Measurements from ENCODE around the gene MYMK.

MYMK gene

DNA sequence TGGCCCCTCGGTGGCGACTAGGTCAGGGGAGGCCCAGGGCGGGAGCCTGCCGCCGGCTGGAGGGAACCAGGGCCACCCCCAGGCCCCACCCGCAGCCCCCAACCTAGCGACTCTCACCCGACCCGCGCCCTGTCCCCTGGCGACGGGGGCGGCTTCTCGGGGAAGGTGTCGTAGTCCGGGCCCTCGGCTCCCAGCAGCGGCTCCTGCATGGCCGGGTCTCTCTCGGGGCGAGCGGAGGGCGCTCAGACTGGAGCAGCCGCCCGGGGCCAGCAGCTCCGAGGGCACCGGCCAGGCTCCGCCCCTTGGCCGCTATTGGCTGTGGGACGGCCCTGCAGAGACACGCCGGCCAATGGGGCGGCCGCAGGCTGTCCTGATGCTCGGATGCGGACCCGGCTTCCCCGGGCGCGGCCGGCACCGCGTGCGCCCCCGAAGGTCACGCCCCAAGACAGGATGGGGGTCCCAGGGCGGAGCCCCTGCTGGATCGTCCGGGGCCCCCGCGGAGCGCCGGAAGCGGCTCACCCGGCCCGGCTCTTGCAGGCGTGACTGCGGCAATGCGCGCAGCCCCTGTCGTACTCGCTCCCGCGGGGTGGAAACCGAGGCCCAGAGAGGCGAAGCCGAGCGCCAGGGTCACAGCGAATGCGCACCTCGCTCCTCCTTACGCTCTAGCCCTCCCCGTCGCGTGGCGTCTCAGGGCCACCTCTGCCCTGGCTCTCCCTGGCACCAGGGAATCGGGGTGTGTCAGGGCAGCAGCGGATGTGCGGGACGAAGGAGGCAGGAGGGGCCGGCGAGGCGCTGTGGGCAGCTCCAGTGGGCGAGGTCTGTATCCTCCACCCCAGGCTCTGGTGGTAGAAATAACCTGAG lies 45.7 kb downstream of the MYMK start, which contains the start of gene SLC2A6:
Gene SLC2A6, minus strand, starts transcription at position 249 of the 861 bp plus-strand sequence. Its CDS starts 40 bp downstream, at position 209.
- peak; percentile 72 for DNase-seq

DNA sequence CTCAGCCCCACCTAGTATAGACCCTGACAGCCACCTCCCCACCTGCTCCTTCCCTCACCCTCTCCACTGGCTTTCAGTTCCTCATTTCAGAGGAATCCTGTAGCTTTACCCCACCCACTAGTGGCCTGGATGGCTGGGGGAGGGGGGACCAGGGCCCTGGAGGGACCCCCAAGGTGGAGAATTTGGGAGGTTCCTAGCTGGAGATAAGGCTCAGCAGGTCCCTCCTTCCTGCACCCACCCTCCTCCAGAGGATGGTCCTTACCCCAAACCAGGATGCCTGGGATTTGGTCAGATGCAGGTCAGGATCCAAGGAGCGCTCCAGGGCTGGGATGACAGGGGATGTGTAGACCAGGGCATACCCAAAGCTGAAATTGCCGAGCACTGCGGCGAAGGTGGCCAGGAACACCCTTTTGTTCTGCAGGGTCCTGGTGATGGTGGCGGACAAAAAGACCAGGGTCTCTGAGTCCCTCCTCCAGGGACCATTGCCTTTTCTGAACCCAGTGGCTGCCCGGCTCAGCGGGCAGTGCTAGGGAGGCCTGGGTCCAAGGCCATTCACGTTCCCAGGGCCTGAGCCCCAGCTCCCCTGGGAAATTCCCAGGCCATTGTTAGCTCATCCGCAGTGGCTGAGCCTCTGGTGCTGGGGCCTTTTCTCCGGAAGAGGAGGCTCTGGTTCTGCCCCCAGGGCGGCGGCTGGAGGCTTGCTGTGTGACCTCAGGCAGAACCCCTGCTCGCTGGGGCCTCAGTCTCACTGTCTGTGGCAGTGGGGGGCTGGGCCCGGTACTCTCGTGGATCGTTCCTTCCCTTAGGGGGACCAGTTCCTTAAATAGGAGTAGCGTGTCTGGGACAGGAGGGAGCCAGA lies 46.5 kb downstream of the MYMK start:
- DNase-seq = no peak

DNA sequence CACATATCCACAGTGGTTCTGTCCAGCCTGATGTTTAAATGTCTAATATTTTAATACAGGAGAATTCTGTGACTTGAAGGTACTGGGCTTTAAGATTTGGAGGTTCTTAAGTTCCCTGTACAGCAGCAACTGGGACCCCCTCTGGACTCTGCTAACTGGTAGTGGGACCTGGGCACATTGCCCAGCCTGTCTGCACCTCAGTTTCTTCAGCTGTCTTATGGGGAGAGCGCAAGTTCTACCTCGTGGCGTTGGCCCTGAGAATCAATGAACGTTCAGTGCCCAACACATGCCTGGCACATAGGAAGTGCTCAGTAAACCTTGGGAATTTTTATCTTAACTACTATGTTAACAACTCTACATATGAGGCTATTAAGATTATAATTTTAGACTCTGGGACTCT lies 47.3 kb downstream of the MYMK start:
- no peak for DNase-seq

DNA sequence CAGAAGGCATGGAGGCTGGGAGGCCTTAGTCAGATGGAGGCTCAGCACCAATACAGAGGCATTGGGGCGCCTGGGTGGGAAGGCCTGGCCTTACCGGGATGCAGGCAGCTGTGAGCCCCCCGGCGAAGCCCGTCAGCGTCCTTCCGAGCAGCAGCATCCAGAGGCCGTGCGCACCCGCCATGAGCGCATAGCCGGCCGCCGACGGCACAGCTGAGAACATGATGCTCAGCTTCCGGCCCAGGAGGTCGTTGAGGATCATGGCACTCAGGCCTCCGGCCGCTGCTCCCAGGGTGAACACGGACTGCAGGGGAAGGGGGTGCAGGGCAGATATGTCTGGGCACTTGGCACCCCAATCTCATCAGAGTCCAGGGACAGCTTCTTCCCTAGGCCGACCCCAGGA lies 47.8 kb downstream of the MYMK start:
- DNase-seq = no peak

DNA sequence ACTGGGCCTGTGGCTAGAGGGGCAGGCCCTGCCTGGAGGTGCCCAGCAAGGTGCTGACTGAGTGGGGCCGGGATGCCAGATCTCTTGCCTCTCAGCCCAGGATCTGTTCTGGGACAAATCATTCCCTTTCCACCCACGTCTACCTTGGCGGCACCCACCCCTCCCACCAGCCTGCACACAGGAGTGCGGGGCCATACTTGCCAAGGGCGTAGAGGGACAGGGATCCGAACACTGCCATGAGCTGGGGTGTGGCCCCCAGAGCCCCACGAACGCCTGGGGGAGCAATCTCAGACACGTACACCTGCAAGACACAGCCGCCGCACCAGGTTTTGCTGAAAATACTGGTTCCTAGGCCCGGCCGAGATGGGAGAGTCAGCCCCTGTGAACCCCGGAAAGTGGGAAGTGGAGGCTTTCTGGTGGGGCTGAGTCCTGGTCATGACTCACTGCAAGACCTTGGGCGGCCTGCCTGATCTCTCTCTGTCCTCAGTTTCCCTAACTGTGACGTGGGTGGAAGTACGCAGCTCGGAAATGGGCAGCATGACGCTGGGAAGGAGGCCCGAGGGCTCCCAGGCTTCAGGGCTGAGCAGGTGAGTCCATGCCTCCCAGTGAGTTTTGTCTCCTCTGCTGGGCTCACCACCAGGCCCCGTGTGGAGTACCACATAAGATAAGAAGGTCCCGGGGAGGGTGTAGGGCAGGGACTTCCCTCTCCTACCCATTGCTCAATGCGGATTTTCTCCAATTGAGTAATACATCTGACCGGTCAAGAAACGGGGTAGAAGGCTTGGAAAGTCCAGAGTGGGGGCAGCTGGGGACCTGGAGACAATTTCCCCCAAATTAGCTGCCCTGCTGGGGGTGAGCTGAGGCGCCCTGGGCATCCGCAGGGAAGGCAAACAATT lies 48.5 kb downstream of the MYMK start:
- no peak for DNase-seq

DNA sequence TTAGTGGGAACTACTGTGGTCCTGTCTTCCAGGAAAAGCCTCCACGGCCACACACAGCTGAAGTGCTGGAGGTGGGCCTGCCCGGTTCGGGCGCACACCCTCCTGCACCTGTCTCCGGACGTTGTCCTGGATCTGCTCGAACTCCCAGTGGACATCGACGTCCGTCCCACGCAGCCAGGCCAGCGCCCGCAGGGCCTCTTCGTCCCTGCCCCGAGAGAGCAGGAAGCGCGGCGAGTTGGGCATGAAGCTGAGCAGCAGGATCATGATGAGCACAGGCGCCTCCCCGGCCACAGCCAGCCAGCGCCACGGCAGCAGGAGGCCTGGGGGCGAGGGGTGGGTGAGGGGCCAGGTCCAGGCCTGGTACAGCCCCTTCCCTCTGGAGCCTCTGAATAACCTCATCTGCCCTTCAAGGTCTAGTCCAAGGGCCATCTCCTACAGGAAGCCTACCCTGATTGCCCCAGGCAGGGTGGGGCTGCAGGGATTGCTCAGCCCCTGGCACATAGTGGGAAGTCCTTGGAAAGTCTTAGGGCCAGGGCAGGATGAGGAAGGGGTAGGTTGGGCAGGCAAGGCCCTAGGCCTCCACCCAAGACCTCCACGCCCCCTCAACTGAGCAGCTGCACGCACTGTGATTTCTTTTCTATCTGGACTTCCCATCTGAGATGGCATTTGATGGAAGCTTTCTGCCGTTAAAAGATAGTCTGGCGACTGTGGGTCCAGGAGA lies 49.3 kb downstream of the MYMK start:
- no peak for DNase-seq

DNA sequence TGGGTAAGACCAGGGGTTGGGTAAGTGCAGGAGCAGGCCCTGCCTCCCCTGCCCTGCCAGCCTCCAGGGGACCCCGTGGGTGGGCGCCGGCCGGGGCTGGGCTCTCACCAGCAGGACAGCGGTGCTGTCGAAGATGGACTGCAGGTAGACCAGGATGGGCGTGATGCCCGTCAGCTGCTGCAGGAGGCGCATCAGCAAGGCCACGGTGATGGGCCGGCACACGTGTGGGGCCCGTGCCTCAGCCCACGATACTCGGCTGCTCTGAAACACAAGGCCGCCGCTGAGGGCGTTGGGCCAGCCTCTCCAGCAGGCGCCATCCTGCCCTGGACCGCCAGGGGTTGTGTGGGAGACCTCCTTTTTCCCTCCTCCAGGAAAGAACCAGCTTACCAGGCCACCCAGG lies 49.9 kb downstream of the MYMK start:
- DNase-seq = no peak

DNA sequence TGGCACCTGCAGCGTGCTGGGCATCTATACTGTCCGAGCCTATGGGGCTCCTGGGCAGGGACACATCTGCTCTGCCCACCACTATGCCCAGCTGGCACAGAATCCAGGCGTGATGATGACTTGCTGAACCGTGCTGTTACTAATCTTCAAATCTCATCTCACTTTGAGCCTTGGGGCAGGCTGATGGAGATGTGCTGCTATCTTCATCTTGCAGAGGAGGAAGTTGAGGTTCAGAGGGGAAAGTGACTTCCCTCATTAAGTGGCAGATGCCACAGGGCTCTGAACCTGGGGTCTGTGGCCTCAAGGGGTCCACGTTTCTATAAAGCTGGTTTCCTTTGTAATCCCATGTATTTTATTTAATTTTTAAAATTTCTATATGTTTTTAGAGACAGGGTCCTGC lies 50.5 kb downstream of the MYMK start:
- DNase-seq = no peak

DNA sequence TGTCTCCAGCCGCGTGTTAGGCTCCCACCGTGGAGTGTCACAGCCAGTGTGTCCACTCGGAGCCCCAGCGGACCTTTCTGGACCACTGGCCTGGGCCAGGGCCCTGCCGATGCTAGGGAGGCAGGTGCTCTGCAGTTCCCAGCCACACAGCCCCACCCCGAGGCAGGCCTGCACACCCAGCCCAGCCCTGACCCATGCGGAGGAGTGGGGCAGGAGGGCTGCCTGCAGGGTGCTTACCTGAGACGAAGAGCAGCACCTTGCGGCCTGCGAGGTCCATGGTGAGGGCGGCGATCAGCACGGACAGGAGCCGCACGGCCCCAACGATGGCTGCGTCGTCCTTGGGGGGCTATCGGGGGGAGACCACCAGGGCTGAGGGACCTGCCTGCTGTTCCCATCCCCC lies 51.0 kb downstream of the MYMK start:
- no peak for DNase-seq

DNA sequence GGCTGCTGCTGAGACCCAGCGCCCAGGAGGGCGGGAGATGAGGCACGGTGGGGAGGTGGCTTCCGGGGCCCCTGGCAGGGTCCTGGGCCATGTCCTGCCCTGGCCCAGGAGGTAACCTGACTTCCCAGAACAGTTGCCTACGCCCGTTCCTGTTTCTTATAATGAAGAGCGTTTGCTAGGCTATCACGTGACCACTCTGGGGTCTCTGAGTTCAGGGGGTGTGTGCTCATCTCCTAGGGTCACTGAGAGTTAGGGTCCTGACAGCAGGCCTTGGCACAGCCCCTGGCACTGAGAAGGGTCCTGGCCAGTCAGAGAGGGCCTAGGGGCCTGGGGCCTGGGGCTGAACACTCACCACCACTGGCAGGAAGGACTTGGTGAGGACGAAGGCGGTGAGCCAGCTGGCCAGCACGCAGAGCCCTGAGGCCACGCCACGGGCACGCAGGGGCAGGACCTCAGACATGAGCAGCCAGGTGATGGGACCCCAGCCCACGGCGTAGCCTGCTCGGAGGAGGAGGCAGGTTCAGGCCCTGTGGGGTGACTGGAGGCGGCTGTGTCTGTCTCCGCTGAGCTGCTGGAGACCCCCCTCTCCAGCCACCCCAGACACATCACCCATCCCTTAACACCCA lies 51.9 kb downstream of the MYMK start:
- DNase-seq = no peak

DNA sequence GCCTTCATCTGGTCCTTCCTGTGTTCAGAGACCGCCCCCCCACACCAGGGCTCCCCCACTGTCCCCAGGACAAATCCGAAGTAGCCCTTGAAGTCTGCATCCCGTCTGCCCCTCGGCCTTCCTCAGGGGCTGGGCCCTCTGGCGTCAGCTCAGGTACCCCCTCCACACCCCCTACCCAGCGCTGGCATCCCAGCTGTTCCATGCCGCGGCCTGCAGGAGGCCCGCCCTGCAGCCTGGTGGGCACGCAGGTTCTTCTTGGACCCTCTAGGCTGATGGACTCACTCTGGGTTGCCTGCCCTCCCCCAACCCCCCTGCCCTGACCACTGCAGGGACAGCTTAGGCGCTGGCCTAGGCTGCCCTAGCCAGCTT lies 52.5 kb downstream of the MYMK start:
- no peak for DNase-seq

DNA sequence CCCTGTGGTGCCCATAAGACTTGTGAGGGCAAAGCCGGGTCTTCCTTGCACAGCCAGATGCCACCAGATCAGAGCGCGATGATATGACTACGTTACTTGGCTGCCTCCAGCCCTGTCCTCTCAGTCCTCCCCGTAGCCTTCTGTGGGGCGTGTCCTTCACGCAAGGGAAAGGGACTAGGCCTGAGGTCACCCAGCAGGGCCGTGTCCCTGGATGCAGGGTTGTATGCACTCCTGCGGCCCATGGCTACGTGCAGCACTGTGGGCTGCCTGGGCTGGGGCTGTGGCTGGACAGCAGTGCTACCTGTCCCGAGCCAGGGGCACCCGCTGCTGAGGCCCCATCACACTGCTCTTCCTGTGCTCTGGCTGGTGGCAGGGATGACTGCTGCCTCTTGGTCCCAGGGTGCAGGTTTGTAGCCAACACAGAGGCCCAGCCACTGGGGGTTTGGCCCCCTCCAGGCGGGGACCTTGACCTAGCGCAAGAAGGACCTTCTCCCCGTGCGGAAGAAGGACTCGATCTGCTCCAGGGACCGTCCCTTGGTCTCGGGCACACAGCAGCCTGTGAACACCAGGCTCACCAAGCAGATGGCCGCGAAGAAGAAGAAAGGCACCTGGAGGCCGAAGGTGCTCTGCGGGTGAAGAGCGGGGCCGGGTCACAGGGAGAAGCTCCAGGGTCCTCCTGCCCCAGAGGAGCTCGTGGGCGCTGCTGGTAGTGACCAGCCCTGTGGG lies 53.0 kb downstream of the MYMK start:
- DNase-seq = no peak

DNA sequence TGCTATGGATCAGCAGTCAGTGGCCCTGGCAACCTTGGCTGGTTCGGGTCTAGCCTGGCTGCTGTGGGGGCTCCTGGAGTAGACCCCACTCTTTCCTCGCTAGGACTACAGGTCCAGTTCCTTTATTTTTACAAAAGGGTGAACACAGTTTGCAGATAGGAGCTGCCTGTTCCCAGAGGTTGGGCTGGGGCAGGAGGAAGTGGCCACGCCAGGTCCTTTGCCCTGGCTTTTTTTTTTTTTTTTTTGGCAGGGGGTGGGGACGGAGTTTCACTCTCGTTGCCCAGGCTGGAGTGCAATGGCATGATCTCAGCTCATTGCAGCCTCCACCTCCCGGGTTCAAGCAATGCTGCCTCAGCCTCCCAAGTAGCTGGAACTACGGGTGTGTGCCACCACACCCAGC lies 53.8 kb downstream of the MYMK start:
- no peak for DNase-seq

DNA sequence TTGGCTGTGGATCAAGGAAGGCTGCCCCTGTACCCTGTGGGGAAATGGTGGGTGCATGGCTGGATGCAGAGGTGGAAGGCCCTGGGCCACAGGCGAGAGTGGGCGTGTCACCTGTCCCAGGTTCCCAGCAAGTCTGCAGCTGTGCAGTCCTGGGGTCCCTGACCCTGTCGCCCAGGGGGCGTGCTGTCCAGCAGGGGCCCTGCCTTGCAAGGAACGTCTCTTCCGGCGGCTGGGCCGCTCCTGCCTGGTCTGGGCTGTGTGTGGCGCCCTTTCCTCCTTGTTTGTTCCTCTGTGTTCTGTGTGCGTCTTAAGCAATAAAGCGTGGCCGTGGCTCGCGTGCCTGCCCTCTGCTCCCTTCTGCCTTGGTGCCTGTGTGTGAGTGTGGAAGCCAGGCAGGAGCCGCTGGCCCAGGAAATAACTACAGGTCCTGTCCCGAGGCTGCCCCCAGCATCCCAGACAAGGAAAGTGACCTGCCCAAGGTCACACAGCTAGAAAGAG lies 54.3 kb downstream of the MYMK start:
- DNase-seq = no peak

DNA sequence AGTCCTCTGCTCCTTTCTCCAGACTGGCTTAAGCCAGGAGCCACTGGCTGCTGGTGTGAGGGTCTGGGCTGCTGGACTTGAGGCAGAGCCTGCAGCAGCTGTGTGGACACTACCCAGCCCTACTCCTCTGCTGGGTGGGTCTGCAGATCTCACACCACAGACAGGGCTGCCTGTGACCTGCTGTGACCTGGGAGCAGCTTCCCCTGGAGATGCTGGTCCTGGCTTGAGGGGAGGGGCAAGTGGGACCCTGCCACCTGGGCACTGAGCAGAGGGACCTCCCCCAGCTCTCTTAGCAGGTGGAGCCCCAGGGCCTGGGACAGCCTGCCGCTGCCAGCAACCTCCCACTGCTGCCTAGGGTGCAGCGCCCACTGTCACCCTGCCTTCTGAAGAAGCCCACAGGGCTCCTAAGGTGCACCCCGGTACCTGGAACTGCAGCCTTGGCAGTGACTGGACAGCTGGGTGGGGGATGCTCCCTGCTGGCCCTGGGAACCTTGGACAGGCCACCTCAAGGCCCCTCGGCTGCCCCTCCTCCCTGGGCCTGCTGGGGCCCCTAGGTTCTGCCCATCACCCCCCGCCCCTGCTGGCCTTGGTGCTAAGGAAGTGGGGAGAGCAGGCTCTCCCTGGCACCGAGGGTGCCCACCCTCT lies 55.9 kb downstream of the MYMK start:
- no peak for DNase-seq

DNA sequence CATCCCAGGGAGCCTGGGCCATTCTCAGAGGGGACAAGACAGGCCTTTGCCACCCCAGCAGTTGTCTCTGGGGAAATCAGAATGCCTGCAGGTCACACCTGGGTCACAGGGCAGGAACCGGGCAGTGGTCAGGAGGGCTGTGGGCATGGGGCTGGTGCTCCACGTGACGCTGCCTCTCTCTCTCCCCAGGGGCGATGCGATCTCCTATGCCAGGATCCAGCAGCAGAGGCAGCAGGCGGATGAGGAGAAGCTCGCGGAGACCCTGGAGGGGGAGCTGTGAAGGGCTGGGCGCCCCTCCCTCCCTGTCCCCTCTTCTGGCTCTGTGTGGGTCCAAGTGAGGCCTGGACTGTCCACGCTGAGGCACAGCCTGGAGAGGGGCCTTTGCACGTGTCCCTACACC lies 56.4 kb downstream of the MYMK start:
- no peak for DNase-seq

DNA sequence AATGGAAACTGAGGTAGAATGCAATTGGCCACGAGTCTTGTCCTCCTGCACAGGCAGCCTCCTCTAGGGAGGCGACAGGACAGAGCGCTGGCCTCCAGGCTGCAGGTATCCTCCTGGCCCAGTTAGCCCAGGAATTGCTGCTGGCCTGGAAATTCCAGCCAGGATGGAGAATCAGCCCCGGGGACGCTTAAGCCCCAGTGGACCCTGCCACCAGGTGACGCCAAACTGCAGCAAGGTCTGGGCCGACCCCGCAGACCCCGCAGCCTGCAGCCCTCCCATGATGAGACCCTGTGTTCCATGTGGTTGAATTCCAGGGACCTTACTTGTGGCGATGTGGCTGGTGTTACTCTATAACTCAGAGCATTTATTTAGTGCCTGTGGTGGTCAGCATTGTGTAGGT lies 57.7 kb downstream of the MYMK start:
- no peak for DNase-seq

DNA sequence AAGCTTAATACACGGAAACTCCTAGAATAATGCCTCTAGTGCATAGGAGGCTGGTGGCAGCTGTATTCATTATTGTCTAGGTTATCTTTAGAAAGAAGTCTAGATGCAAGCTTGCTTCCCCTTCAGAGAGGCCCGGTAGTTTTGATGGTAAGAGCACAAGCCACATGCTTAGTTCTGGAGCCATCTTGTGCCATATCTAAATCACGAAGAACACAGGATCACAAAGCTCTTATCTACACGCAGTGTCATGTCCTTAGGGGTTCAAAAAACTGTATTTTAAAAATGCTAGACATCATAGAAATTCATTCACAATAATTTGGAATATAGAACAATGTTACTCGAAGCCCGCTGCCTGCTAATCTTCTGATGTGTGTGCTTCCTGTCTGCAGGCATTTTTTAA lies 58.8 kb downstream of the MYMK start:
- DNase-seq = no peak

DNA sequence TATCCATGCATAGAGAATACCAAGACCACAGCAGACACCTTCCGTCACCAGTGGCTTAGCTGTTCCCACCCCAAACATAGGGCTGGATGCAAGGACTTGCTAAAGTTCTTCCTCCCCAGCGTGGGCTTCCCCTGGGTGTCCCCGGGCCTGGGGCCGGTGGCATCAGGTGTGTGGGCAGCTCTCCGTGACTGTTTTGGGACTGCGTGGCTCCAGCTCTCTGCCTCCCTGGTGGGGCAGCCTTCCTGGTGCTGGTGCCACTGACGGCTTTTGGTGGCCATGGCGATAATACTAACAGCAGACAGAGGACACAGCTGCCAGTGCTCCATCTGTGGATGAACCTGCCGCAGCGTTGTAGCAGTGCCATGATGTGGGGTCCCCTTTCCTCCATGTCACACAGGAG lies 60.1 kb downstream of the MYMK start:
- DNase-seq = no peak

All from NCI-H1694 treated with DMSO at 0.1 percent for 48 hours (cell line).